K562 (cell line): ENCODE results near the gene RET. TPM values are rescaled to one million over a fixed set of nuclear protein-coding genes. Genes with fewer than 3 reads are reported as not detected.

Experiments
- ATAC-seq: fragments of 200-7000 bp; cut with Tn5 transposase; 3 replicates; pipeline ENCODE4 v1.9.1; 2020; ENCODE audit warnings: moderate library complexity
- BruUV-seq: library from RNA; stranded (reverse); fragments of 400-500 nt; replicated peaks from 2 replicates; lab custom pipeline; 2021; lab: Mats Ljungman, UMichigan
- CTCF ChIA-PET: fragments of 300-600 bp; formaldehyde crosslinking; extraction: SDS; loops from one replicate; lab custom pipeline; 2021; ENCODE audit warnings: low intra/inter-chr PET ratio; lab: Yijun Ruan, JAX
- POLR2A ChIA-PET: fragments of 300-600, 350-650 bp; sonication (Branson Sonifier 250); formaldehyde crosslinking; extraction: SDS; loops from one replicate; lab custom pipeline; 2021; ENCODE audit warnings: antibody characterized with exemption, inconsistent platforms; lab: Yijun Ruan, JAX
- DNase-seq, 4 experiments: peaks; one replicate each; pipeline versions ENCODE4 v3.0.0 to v3.0.0-alpha.2; 2011 to 2018; ENCODE audit warnings: low spot score in 3 of 4, mixed read lengths in 3 of 4; ENCODE audit errors: extremely low read depth in 1 of 4
- FAIRE-seq: peaks from 2 replicates; lab custom pipeline; 2011; peaks lifted over from hg19 to GRCh38; lab: Jason Lieb, UNC
- H2AFZ ChIP-seq: 2 replicates; pipeline ENCODE4 v1.6.0; 2011; ENCODE audit warnings: low read depth, low read length, control low read depth, inconsistent platforms
- H3K27ac ChIP-seq: fragments of 200-600 bp; 3 replicates; pipeline ENCODE4 v1.8.0; 2011; ENCODE audit warnings: low read depth, mild to moderate bottlenecking, control low read depth, inconsistent platforms, low read length, moderate library complexity, mixed read lengths; ENCODE audit errors: extremely low read depth
- H3K27me3 ChIP-seq, 2 experiments: fragments of 300-600 bp in 1 of 2; 2 replicates in 1 of 2; 3 replicates in 1 of 2; pipeline versions ENCODE4 v1.6.0 to v1.8.0; 2011; ENCODE audit warnings: inconsistent platforms in 2 of 2, low read length in 2 of 2, mild to moderate bottlenecking in 1 of 2, mixed read lengths in 1 of 2, moderate library complexity in 1 of 2; ENCODE audit not compliant: control insufficient read depth in 2 of 2, insufficient read depth in 2 of 2
- H3K36me3 ChIP-seq: fragments of 300-600 bp; 3 replicates; pipeline ENCODE4 v1.8.0; 2011; ENCODE audit warnings: mild to moderate bottlenecking, low read length, inconsistent platforms; ENCODE audit not compliant: control insufficient read depth, insufficient read depth
- H3K4me1 ChIP-seq, 2 experiments: fragments of 200-600 bp in 1 of 2; replicated peaks in 1 of 2; 2 replicates in 1 of 2; 3 replicates in 1 of 2; pipeline versions ENCODE4 v1.5.1 to v1.8.0; 2011; ENCODE audit warnings: inconsistent platforms in 2 of 2, low read length in 2 of 2, mild to moderate bottlenecking in 1 of 2, mixed read lengths in 1 of 2, moderate library complexity in 1 of 2; ENCODE audit not compliant: control insufficient read depth in 2 of 2, insufficient read depth in 2 of 2
- H3K4me2 ChIP-seq: 2 replicates; pipeline ENCODE4 v1.6.1; 2011; ENCODE audit warnings: low read length, control low read depth, inconsistent platforms, mixed read lengths; ENCODE audit not compliant: insufficient read depth
- H3K4me3 ChIP-seq: fragments of 200-600 bp; sonication (generic), shearing (Covaris generic); 2 replicates; pipeline ENCODE4 v1.5.1; 2016; ENCODE audit warnings: control low read depth, inconsistent platforms
- H3K79me2 ChIP-seq: fragments of 200-600 bp; 3 replicates; pipeline ENCODE4 v1.8.0; 2011; ENCODE audit warnings: low read length, inconsistent platforms; ENCODE audit not compliant: control insufficient read depth, insufficient read depth
- H3K9ac ChIP-seq, 2 experiments: 2 replicates each; pipeline versions ENCODE4 v1.6.0 to v1.6.1; 2011; ENCODE audit warnings: low read depth in 2 of 2, low read length in 2 of 2, control low read depth in 1 of 2, inconsistent platforms in 1 of 2, mild to moderate bottlenecking in 1 of 2, mixed read lengths in 1 of 2; ENCODE audit not compliant: insufficient read depth in 1 of 2
- H3K9me1 ChIP-seq: one replicate; pipeline ENCODE4 v1.6.0; 2011; ENCODE audit warnings: inconsistent platforms, mild to moderate bottlenecking, low read length, moderate library complexity; ENCODE audit not compliant: control insufficient read depth, insufficient read depth
- H3K9me3 ChIP-seq: replicated peaks from 2 replicates; pipeline ENCODE4 v1.5.1; 2011; ENCODE audit warnings: low read depth, low read length, inconsistent platforms; ENCODE audit not compliant: control insufficient read depth, insufficient read depth
- H4K20me1 ChIP-seq: replicated peaks from 2 replicates; pipeline ENCODE4 v1.6.1; 2011; ENCODE audit warnings: low read length, inconsistent platforms, mixed read lengths; ENCODE audit not compliant: control insufficient read depth, insufficient read depth
- CBX1 ChIP-seq: sonication (generic); IDR thresholded peaks from 2 replicates; pipeline ENCODE4 v1.6.1; 2016; ENCODE audit warnings: antibody characterized with exemption, low read depth, mild to moderate bottlenecking
- CCAR2 ChIP-seq: fragments of 200-400 bp; formaldehyde crosslinking; IDR thresholded peaks from 2 replicates; pipeline ENCODE4 v1.6.1; 2017; ENCODE audit warnings: mild to moderate bottlenecking, low read depth, low read length
- ELF4 ChIP-seq: fragments of 450-650 bp; formaldehyde crosslinking; IDR thresholded peaks from 2 replicates; pipeline ENCODE4 v1.4.0; 2022; ENCODE audit warnings: missing genetic modification characterization
- ELK1 ChIP-seq: sonication (generic); formaldehyde crosslinking; IDR thresholded peaks from 2 replicates; pipeline ENCODE4 v1.8.1; 2022; ENCODE audit warnings: missing genetic modification reagents
- GATAD2A ChIP-seq: fragments of 450-650 bp; IDR thresholded peaks from 2 replicates; pipeline ENCODE4 v1.6.1; 2017
- HCFC1 ChIP-seq: IDR thresholded peaks from 2 replicates; pipeline ENCODE4 v1.6.1; 2012; ENCODE audit warnings: low read depth, low read length, improper control_type of control experiment
- HNRNPLL ChIP-seq: fragments of 200-400 bp; formaldehyde crosslinking; IDR thresholded peaks from 2 replicates; pipeline ENCODE4 v1.6.1; 2017; ENCODE audit warnings: low read length, low read depth, mild to moderate bottlenecking; ENCODE audit not compliant: poor library complexity, severe bottlenecking
- IFI16 ChIP-seq: fragments of 250-450 bp; sonication (Bioruptor Pico); IDR thresholded peaks from 2 replicates; pipeline ENCODE4 v2.1.2; 2022; ENCODE audit warnings: mild to moderate bottlenecking, inconsistent platforms
- MLX ChIP-seq, 2 experiments: fragments of 450-650 bp in 1 of 2; sonication (generic) in 1 of 2; formaldehyde crosslinking; conservative IDR thresholded peaks; 2 replicates each; pipeline versions ENCODE4 v1.4.0 to v1.8.1; 2020 to 2022; ENCODE audit warnings: mild to moderate bottlenecking in 1 of 2, missing genetic modification reagents in 1 of 2
- NBN ChIP-seq: fragments of 450-650 bp; IDR thresholded peaks from 2 replicates; pipeline ENCODE4 v1.6.1; 2016; ENCODE audit warnings: low read depth, mild to moderate bottlenecking
- NFATC3 ChIP-seq: fragments of 450-650 bp; IDR thresholded peaks from 2 replicates; pipeline ENCODE4 v1.6.1; 2017; ENCODE audit warnings: mild to moderate bottlenecking
- SMARCE1 ChIP-seq: fragments of 450-650 bp; IDR thresholded peaks from 2 replicates; pipeline ENCODE4 v1.7.1; 2016; ENCODE audit warnings: mild to moderate bottlenecking
- STAG1 ChIP-seq: sonication (generic); formaldehyde crosslinking; IDR thresholded peaks from 2 replicates; pipeline ENCODE4 v1.5.0; 2020; ENCODE audit warnings: missing genetic modification reagents, borderline replicate concordance
- ZBTB43 ChIP-seq: sonication (generic); formaldehyde crosslinking; IDR thresholded peaks from 2 replicates; pipeline ENCODE4 v1.8.0; 2023; ENCODE audit warnings: mild to moderate bottlenecking, missing genetic modification reagents
- ZNF561 ChIP-seq: fragments of 450-650 bp; formaldehyde crosslinking; conservative IDR thresholded peaks from 2 replicates; pipeline ENCODE4 v1.4.0; 2020; ENCODE audit warnings: mild to moderate bottlenecking, moderate library complexity
- ZNF75A ChIP-seq: fragments of 450-650 bp; formaldehyde crosslinking; IDR thresholded peaks from 2 replicates; pipeline ENCODE4 v1.4.0; 2020; ENCODE audit warnings: mild to moderate bottlenecking
- WGBS: fragments of 100-300 bp; shearing (Covaris generic); methylation state at CpG from one replicate; pipeline ENCODE4 v1.1.6; 2016; ENCODE audit warnings: low coverage, mixed read lengths; ENCODE audit not compliant: insufficient coverage; ENCODE audit errors: missing lambda C conversion rate; 5-methylcytosine and 5-hydroxymethylcytosine counted together
- in situ Hi-C: fragments of 300-500 bp; cut with MboI; formaldehyde crosslinking; loops from 4 replicates; pipeline ENCODE4 v1.15.0; 2018; ENCODE audit warnings: inconsistent platforms, mixed read lengths
- intact Hi-C: fragments of 100-400 bp; cut with micrococcal nuclease; formaldehyde crosslinking; loops from 2 replicates; pipeline ENCODE4 v1.14.2; 2022
- polyA plus RNA-seq, 8 experiments: library from polyadenylated mRNA; depleted of rRNA in 4 of 8; stranded (reverse) in 5 of 8; unstranded in 3 of 8; fragments of >200 nt; fragmentation: Nextera tagmentation in 2 of 8; fragmentation: Illumina TruSeq in 1 of 8; extraction: Ambion mirVana in 2 of 8; extraction: Trizol in 1 of 8; gene quantifications; 2 replicates each; pipeline versions ENCODE4 v1.2.1 to v1.2.3, GENCODE V29; 2011 to 2014; ENCODE audit warnings: inconsistent platforms in 1 of 8, missing spikeins in 1 of 8
- total RNA-seq, 7 experiments: library from RNA; depleted of rRNA in 6 of 7; stranded (reverse); fragments of >200 nt in 6 of 7; fragmentation: Illumina TruSeq in 2 of 7; extraction: Trizol in 2 of 7; gene quantifications; 2 replicates each; pipeline versions ENCODE4 v1.2.1 to v1.2.3, GENCODE V29; 2011 to 2021; ENCODE audit warnings: low replicate concordance in 1 of 7

Gene RET
- total and polyA plus RNA-seq, 9 of the 15 experiments (the other 6 are each of a cell fraction or from before 2014, with no cell fraction given): 0.04 to 0.05 TPM; not detected in 7

DNA sequence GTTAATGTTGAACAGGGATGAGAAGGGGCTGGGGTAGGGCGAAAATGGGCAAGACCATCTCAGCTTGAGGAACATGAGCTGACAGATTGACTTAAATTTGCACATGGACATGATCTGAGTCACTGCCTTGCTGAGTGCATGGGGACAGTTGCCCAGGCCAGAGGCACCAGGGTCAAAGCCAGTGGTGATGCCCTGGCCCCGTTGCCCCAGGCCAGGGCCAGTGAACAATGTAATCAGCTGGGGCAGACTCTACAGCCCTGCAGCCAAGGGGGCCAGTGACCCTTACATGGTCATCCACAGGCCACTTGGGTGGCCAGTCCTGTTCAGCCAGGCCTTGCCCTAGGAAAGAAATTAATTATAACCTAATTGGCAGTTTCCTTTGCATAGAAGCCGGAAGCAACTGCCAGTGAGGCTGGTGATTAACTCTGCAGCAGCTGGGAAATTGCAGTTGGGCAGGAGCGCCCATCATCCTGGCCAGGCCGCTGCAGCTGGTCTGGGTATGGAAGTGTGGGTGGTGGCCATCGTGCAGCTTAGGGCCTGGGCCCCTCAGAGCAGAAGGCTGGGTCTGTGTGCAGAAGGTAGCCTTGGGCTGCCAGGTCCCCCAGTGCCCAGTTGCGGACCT is 9.6 kb downstream of the RET start (continued):
- TF ChIP-seq MLX (CRISPR knock-in tag; conservative IDR thresholded peaks at IDR 0.05) (no peak), GATAD2A (no peak), HNRNPLL (no peak), NFATC3 (no peak), STAG1 (CRISPR knock-in tag) (no peak)

GRCh38 chr10:43089519-43089918 is 12.7 kb downstream of the RET start:
- FAIRE-seq: no peak

More at GRCh38 chr10:43089519-43089918, 12.7 kb downstream of the RET start:
- Histone ChIP-seq H3K4me2 (no peak overlapping the region), H3K27ac (no peak overlapping the region), H3K79me2 (no peaks in the 10 kb centered on the region), H3K9ac (no peak overlapping the region), H3K9me3 (no peaks in the 10 kb centered on the region), H3K4me3 (no peak overlapping the region), H3K4me1 (no peaks in the 10 kb centered on the region), H4K20me1 (no peaks in the 10 kb centered on the region), H3K27me3 (peaks cover 0 to 45% of the 10 kb centered on the region in 2 experiments; a peak in 2 of 5 replicates), H3K36me3 (no peaks in the 10 kb centered on the region), H3K9me1 (no peaks in the 10 kb centered on the region), H2AFZ (no peak overlapping the region)
- POLR2A ChIA-PET: no interaction called here
- TF ChIP-seq ELF4 (CRISPR knock-in tag) (no peak), NBN (no peak), SMARCE1 (no peak), ZNF75A (CRISPR knock-in tag) (no peak), CBX1 (no peak), HCFC1 (no peak), ZBTB43 (CRISPR knock-in tag) (no peak), CCAR2 (no peak), ELK1 (CRISPR knock-in tag) (no peak), ZNF561 (CRISPR knock-in tag) (no peak), IFI16 (CRISPR knock-in tag) (no peak)
- ATAC-seq (no peak), DNase-seq (no peak)
- in situ Hi-C loops: no loop called here
- 0% methylated on average over 10 of the region's 10 CpGs for WGBS
- CTCF ChIA-PET: no interaction called here
- intact Hi-C loops: no loop called here
- BruUV-seq: no TSS peak
